Measurements from ENCODE around the gene TANK.

GRCh38 chr2:161159456-161160225, 587 bp upstream of the TANK start:
- TF ChIP-seq EZH2 (IDR thresholded peaks at IDR 0.05; ENCODE audit: borderline replicate concordance, insufficient read depth, low read length, poor library complexity, severe bottlenecking) (no peak), TAF1 (IDR thresholded peaks at IDR 0.05; ENCODE audit: low read depth) (no peak), POLR2AphosphoS5 (IDR thresholded peaks at IDR 0.05) (no peak), RAD21 (conservative IDR thresholded peaks at IDR 0.05) (no peak), EP300 (conservative IDR thresholded peaks at IDR 0.05; ENCODE audit: poor library complexity, severe bottlenecking) (no peak)
- TF ChIP-seq, protein P1, sequence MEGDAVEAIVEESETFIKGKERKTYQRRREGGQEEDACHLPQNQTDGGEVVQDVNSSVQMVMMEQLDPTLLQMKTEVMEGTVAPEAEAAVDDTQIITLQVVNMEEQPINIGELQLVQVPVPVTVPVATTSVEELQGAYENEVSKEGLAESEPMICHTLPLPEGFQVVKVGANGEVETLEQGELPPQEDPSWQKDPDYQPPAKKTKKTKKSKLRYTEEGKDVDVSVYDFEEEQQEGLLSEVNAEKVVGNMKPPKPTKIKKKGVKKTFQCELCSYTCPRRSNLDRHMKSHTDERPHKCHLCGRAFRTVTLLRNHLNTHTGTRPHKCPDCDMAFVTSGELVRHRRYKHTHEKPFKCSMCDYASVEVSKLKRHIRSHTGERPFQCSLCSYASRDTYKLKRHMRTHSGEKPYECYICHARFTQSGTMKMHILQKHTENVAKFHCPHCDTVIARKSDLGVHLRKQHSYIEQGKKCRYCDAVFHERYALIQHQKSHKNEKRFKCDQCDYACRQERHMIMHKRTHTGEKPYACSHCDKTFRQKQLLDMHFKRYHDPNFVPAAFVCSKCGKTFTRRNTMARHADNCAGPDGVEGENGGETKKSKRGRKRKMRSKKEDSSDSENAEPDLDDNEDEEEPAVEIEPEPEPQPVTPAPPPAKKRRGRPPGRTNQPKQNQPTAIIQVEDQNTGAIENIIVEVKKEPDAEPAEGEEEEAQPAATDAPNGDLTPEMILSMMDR (IDR thresholded peaks at IDR 0.05; ENCODE audit: poor library complexity, severe bottlenecking), result no peak
- TF ChIP-seq, protein P2, sequence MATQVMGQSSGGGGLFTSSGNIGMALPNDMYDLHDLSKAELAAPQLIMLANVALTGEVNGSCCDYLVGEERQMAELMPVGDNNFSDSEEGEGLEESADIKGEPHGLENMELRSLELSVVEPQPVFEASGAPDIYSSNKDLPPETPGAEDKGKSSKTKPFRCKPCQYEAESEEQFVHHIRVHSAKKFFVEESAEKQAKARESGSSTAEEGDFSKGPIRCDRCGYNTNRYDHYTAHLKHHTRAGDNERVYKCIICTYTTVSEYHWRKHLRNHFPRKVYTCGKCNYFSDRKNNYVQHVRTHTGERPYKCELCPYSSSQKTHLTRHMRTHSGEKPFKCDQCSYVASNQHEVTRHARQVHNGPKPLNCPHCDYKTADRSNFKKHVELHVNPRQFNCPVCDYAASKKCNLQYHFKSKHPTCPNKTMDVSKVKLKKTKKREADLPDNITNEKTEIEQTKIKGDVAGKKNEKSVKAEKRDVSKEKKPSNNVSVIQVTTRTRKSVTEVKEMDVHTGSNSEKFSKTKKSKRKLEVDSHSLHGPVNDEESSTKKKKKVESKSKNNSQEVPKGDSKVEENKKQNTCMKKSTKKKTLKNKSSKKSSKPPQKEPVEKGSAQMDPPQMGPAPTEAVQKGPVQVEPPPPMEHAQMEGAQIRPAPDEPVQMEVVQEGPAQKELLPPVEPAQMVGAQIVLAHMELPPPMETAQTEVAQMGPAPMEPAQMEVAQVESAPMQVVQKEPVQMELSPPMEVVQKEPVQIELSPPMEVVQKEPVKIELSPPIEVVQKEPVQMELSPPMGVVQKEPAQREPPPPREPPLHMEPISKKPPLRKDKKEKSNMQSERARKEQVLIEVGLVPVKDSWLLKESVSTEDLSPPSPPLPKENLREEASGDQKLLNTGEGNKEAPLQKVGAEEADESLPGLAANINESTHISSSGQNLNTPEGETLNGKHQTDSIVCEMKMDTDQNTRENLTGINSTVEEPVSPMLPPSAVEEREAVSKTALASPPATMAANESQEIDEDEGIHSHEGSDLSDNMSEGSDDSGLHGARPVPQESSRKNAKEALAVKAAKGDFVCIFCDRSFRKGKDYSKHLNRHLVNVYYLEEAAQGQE (IDR thresholded peaks at IDR 0.05; ENCODE audit: borderline replicate concordance), result no peak
